Endodermal cell (in vitro differentiated cells): ENCODE data around the gene CCDC152. TPM values are rescaled to one million over a fixed set of nuclear protein-coding genes. Genes with fewer than 3 reads are reported as not detected.

Source experiments
- DNase-seq: peaks from one replicate; pipeline ENCODE4 v3.0.0-alpha.2; 2017
- H3K27ac ChIP-seq: 2 replicates; pipeline ENCODE4 v1.5.1; 2013; ENCODE audit warnings: mild to moderate bottlenecking, low read depth, low read length, moderate library complexity
- H3K27me3 ChIP-seq: 2 replicates; pipeline ENCODE4 v1.6.1; 2013; ENCODE audit warnings: mild to moderate bottlenecking, low read length, moderate library complexity; ENCODE audit not compliant: insufficient read depth, control insufficient read depth, poor library complexity, severe bottlenecking
- H3K36me3 ChIP-seq: 2 replicates; pipeline ENCODE4 v1.7.0; 2013; ENCODE audit warnings: mild to moderate bottlenecking, low read length, moderate library complexity; ENCODE audit not compliant: control insufficient read depth, insufficient read depth
- H3K4me1 ChIP-seq: one replicate; pipeline ENCODE4 v1.7.0; 2013; ENCODE audit warnings: low read length; ENCODE audit not compliant: control insufficient read depth, insufficient read depth
- H3K4me3 ChIP-seq: 2 replicates; pipeline ENCODE4 v1.5.1; 2013; ENCODE audit warnings: mild to moderate bottlenecking, low read length, moderate library complexity
- H3K9ac ChIP-seq: 2 replicates; pipeline ENCODE4 v1.6.1; 2013; ENCODE audit warnings: mild to moderate bottlenecking, low read length, moderate library complexity; ENCODE audit not compliant: poor library complexity, severe bottlenecking; ENCODE audit errors: extremely low read depth
- H3K9me3 ChIP-seq: 2 replicates; pipeline ENCODE4 v1.6.1; 2013; ENCODE audit warnings: mild to moderate bottlenecking, low read length, moderate library complexity; ENCODE audit not compliant: control insufficient read depth
- H3K27ac Mint-ChIP-seq: 2 replicates; pipeline ENCODE4 v1.8.0; 2020; ENCODE audit warnings: mixed read lengths
- H3K27me3 Mint-ChIP-seq: 2 replicates; pipeline ENCODE4 v1.8.0; 2021; ENCODE audit warnings: mild to moderate bottlenecking, mixed read lengths; ENCODE audit not compliant: insufficient read depth
- H3K36me3 Mint-ChIP-seq: 2 replicates; pipeline ENCODE4 v1.8.0; 2020; ENCODE audit warnings: low read depth, mixed read lengths
- H3K4me1 Mint-ChIP-seq: 2 replicates; pipeline ENCODE4 v1.8.0; 2020; ENCODE audit warnings: mixed read lengths
- H3K4me3 Mint-ChIP-seq: 2 replicates; pipeline ENCODE4 v1.8.0; 2020; ENCODE audit warnings: mild to moderate bottlenecking, moderate library complexity, mixed read lengths
- H3K9me3 Mint-ChIP-seq: 2 replicates; pipeline ENCODE4 v1.8.0; 2020; ENCODE audit warnings: mild to moderate bottlenecking, mixed read lengths
- WGBS, 2 experiments: methylation state at CpG; one replicate each; pipeline versions ENCODE4 v1.1.5 to v1.1.7; 2013; ENCODE audit warnings: missing lambda C conversion rate in 2 of 2, mixed read lengths in 1 of 2; ENCODE audit not compliant: insufficient coverage in 1 of 2, insufficient read length in 1 of 2; 5-methylcytosine and 5-hydroxymethylcytosine counted together
- total RNA-seq, 2 donors: library from RNA; stranded (reverse); fragmentation: NEBNext Ultra II Directional in 1 of 2; extraction: Animal tissue kit (Norgen Biotek cat#: 25700) in 1 of 2; gene quantifications; 2 replicates in 1 of 2; 3 replicates in 1 of 2; pipeline ENCODE4 v1.2.1, GENCODE V29; 2021
- TF ChIP-seq, protein P1 (sequence below): fragments of 200-600 bp; sonication (generic); conservative IDR thresholded peaks from 2 replicates; pipeline ENCODE4 v1.5.0; 2021; ENCODE audit warnings: antibody characterized with exemption, mild to moderate bottlenecking

The CCDC152 gene
- total RNA-seq, 2 donors from 2014 or later: 4.7 to 13.9 TPM

DNA sequence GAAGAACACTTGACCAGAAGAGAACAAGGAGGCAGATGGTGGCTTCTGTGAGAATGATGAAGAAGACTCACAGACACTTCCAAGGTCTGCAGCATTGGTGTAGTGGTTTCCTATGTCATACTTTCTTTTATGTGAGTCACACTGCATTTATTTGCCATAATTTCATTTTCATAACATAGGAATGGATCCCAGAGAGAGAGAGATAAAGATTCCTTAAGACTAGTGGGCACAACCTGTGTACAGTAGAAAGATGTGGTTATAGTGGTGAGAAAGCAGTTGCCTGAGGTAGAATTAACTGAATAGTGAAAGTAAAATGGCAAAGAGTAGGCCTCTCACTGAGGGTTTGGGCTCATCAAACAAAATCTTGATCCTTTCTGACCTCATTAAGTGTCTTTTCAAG is 7.6 kb upstream of the CCDC152 start:
- Histone ChIP-seq H3K4me1 (no peaks in the 10 kb centered on the region), H3K36me3 (no peaks in the 10 kb centered on the region), H3K9ac (no peak overlapping the region), H3K27ac (no peak overlapping the region), H3K9me3 (no peaks in the 10 kb centered on the region), H3K27me3 (no peaks in the 10 kb centered on the region), H3K4me3 (no peak overlapping the region)
- no peaks in the 10 kb centered on the region for H3K36me3 Mint-ChIP-seq
- TF ChIP-seq, protein P1, sequence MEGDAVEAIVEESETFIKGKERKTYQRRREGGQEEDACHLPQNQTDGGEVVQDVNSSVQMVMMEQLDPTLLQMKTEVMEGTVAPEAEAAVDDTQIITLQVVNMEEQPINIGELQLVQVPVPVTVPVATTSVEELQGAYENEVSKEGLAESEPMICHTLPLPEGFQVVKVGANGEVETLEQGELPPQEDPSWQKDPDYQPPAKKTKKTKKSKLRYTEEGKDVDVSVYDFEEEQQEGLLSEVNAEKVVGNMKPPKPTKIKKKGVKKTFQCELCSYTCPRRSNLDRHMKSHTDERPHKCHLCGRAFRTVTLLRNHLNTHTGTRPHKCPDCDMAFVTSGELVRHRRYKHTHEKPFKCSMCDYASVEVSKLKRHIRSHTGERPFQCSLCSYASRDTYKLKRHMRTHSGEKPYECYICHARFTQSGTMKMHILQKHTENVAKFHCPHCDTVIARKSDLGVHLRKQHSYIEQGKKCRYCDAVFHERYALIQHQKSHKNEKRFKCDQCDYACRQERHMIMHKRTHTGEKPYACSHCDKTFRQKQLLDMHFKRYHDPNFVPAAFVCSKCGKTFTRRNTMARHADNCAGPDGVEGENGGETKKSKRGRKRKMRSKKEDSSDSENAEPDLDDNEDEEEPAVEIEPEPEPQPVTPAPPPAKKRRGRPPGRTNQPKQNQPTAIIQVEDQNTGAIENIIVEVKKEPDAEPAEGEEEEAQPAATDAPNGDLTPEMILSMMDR: no peak
- no peak for DNase-seq
- no peaks in the 10 kb centered on the region for H3K27me3 Mint-ChIP-seq
- no peaks in the 10 kb centered on the region for H3K4me1 Mint-ChIP-seq
- no peak overlapping the region for H3K27ac Mint-ChIP-seq
- H3K9me3 Mint-ChIP-seq: no peaks in the 10 kb centered on the region
- H3K4me3 Mint-ChIP-seq: no peak overlapping the region

DNA sequence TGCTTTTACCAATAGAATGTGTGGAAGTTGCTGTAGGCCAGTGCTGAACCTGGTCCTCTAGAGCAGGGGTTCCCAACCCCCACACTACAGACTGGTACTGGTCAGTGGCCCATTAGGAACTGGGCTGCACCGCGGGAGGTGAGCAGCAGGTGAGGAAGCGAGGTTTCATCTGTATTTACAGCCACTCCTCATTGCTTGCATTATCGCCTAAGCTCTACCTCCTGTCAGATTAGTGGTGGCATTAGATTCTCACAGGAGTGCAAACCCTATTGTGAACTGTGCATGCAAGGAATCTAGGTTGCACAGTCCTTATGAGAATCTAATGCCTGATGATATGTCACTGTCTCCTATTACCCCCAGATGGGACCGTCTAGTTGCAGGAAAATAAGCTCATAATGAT is 6.1 kb upstream of the CCDC152 start:
- Mint-ChIP-seq H3K9me3 (no peaks in the 10 kb centered on the region), H3K36me3 (no peaks in the 10 kb centered on the region), H3K27ac (no peak overlapping the region), H3K4me3 (no peak overlapping the region), H3K27me3 (no peaks in the 10 kb centered on the region), H3K4me1 (no peaks in the 10 kb centered on the region)
- WGBS, 2 experiments: 82 to 92% methylated on average over 2 to 4 of the region's 5 CpGs
- DNase-seq: no peak
- H3K4me1 ChIP-seq: no peaks in the 10 kb centered on the region
- no peak overlapping the region for H3K4me3 ChIP-seq
- H3K9ac ChIP-seq: no peak overlapping the region
- H3K9me3 ChIP-seq: no peaks in the 10 kb centered on the region
- TF ChIP-seq, protein P1: no peak
- no peaks in the 10 kb centered on the region for H3K36me3 ChIP-seq
- no peak overlapping the region for H3K27ac ChIP-seq
- no peaks in the 10 kb centered on the region for H3K27me3 ChIP-seq

DNA sequence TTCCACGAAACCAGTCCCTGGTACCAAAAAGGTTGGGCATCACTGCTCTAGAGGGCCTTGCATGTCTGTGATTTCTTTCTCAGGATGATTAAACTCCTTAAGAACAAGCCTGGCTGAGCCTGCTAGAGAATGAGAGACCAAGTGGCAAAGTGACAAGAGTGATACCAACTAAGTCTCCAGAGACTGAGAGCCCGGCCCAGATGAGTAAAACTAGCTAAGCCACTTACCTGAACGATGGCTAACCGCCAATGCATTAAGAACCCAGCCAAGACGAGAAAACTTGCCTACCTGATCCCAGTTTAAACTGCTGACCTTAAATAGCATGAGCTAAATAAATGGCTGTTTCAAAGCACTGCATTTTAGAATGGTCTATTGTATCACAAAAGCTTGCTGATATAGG is 5.6 kb upstream of the CCDC152 start:
- no peak overlapping the region for H3K27ac Mint-ChIP-seq
- no peaks in the 10 kb centered on the region for H3K9me3 Mint-ChIP-seq
- no peaks in the 10 kb centered on the region for H3K4me1 ChIP-seq
- H3K4me3 ChIP-seq: no peak overlapping the region
- no peak overlapping the region for H3K27ac ChIP-seq
- no peaks in the 10 kb centered on the region for H3K27me3 Mint-ChIP-seq
- no peaks in the 10 kb centered on the region for H3K36me3 ChIP-seq
- no peak for DNase-seq
- no peaks in the 10 kb centered on the region for H3K4me1 Mint-ChIP-seq
- no peak overlapping the region for H3K9ac ChIP-seq
- H3K4me3 Mint-ChIP-seq: no peak overlapping the region
- TF ChIP-seq, protein P1: no peak
- no peaks in the 10 kb centered on the region for H3K36me3 Mint-ChIP-seq
- H3K9me3 ChIP-seq: no peaks in the 10 kb centered on the region
- 79 to 81% methylated on average over 4 to 5 of the region's 5 CpGs for WGBS, 2 experiments
- H3K27me3 ChIP-seq: no peaks in the 10 kb centered on the region
